Stimulated activated naive B cell treated with anti-CD40 and anti-IgM and Interleukin-4, amounts not matched to agents 10 μg/mL and 1 μg/mL and 100 μg/mL, for 72 hours (primary cell): Measurements from ENCODE around the gene IMMT.
A peak's percentile ranks its signal among the peaks of the same experiment; 100 is the strongest.

Experiments
- ATAC-seq, 2 donors: fragments of 150-1000 bp; cut with Tn5 transposase; replicated peaks; 2 replicates each; pipeline ENCODE4 v1.10.0; 2021; ENCODE audit warnings: moderate library complexity in 1 of 2
- DNase-seq: peaks from one replicate; pipeline ENCODE4 v3.0.0; 2021
- H3K27ac Mint-ChIP-seq: one replicate; pipeline ENCODE4 v1.8.0; 2022; ENCODE audit warnings: mild to moderate bottlenecking, mixed read lengths
- H3K27me3 Mint-ChIP-seq, 2 donors: one replicate each; pipeline ENCODE4 v1.8.0; 2022; ENCODE audit warnings: mixed read lengths in 2 of 2
- H3K36me3 Mint-ChIP-seq, 2 donors: one replicate each; pipeline ENCODE4 v1.8.0; 2022; ENCODE audit warnings: mixed read lengths in 2 of 2, mild to moderate bottlenecking in 1 of 2
- H3K4me1 Mint-ChIP-seq, 2 donors: one replicate each; pipeline ENCODE4 v1.8.0; 2022; ENCODE audit warnings: mixed read lengths in 2 of 2, mild to moderate bottlenecking in 1 of 2
- H3K4me3 Mint-ChIP-seq, 2 donors: one replicate each; pipeline ENCODE4 v1.8.0; 2022; ENCODE audit warnings: mild to moderate bottlenecking in 2 of 2, mixed read lengths in 2 of 2, moderate library complexity in 1 of 2
- H3K9me3 Mint-ChIP-seq, 2 donors: one replicate each; pipeline ENCODE4 v1.8.0; 2022; ENCODE audit warnings: mixed read lengths in 2 of 2, mild to moderate bottlenecking in 1 of 2

IMMT gene

GRCh38 chr2:86134709-86135108 lies 60.6 kb downstream of the IMMT start:
- H3K36me3 Mint-ChIP-seq: peaks cover 45 to 68% of the 10 kb centered on the region in 2 donors
- DNase-seq (no peak), ATAC-seq (no peak)
- no peak overlapping the region for H3K4me3 Mint-ChIP-seq
- peaks cover 0 to 3% of the 10 kb centered on the region in 2 donors for H3K4me1 Mint-ChIP-seq
- H3K27me3 Mint-ChIP-seq: no peaks in the 10 kb centered on the region
- no peaks in the 10 kb centered on the region for H3K9me3 Mint-ChIP-seq
- peak overlapping the region; percentile 20 for H3K27ac Mint-ChIP-seq

GRCh38 chr2:86124683-86125082 lies 70.6 kb downstream of the IMMT start:
- no peaks in the 10 kb centered on the region for H3K9me3 Mint-ChIP-seq
- no peak for ATAC-seq
- peaks cover 21 to 46% of the 10 kb centered on the region in 2 donors for H3K36me3 Mint-ChIP-seq
- peaks cover 4 to 6% of the 10 kb centered on the region in 2 donors for H3K4me1 Mint-ChIP-seq
- H3K4me3 Mint-ChIP-seq: no peak overlapping the region
- no peak overlapping the region for H3K27ac Mint-ChIP-seq
- no peak for DNase-seq
- no peaks in the 10 kb centered on the region for H3K27me3 Mint-ChIP-seq

GRCh38 chr2:86123328-86123925 lies 71.8 kb downstream of the IMMT start:
- Mint-ChIP-seq H3K9me3 (no peaks in the 10 kb centered on the region), H3K27me3 (no peaks in the 10 kb centered on the region), H3K4me3 (no peak overlapping the region), H3K4me1 (no peaks in the 10 kb centered on the region), H3K36me3 (peaks cover 24 to 45% of the 10 kb centered on the region in 2 donors), H3K27ac (no peak overlapping the region)
- DNase-seq (no peak), ATAC-seq (no peak)

- Mint-ChIP-seq H3K36me3 (peaks cover 35 to 52% of the 10 kb centered on the region in 2 donors), H3K27me3 (no peaks in the 10 kb centered on the region), H3K9me3 (no peaks in the 10 kb centered on the region), H3K27ac (no peak overlapping the region), H3K4me1 (no peaks in the 10 kb centered on the region), H3K4me3 (no peak overlapping the region)
- DNase-seq (no peak), ATAC-seq (no peak)
Measured at GRCh38 chr2:86118130-86118529, 77.1 kb downstream of the IMMT start.

GRCh38 chr2:86107031-86107430 lies 88.2 kb downstream of the IMMT start:
- DNase-seq: no peak
- Mint-ChIP-seq H3K4me1 (peaks cover 28 to 39% of the 10 kb centered on the region in 2 donors), H3K36me3 (peaks cover 33 to 40% of the 10 kb centered on the region in 2 donors), H3K4me3 (peak overlapping the region; percentile 94 to 96), H3K9me3 (no peaks in the 10 kb centered on the region), H3K27ac (peak overlapping the region; percentile 86), H3K27me3 (no peaks in the 10 kb centered on the region)
- ATAC-seq: no peak

- ATAC-seq (peak; percentile 93 to 94), DNase-seq (peak; percentile 90)
- H3K4me3 Mint-ChIP-seq: peak within 1 kb of the TSS; percentile 94 to 96
- H3K36me3 Mint-ChIP-seq: peaks cover 36 to 44% of the 10 kb centered on the region in 2 donors
- H3K27ac Mint-ChIP-seq: peak within 1 kb of the TSS; percentile 100
- peaks cover 31 to 45% of the 10 kb centered on the region in 2 donors for H3K4me1 Mint-ChIP-seq
- no peaks in the 10 kb centered on the region for H3K9me3 Mint-ChIP-seq
- no peaks in the 10 kb centered on the region for H3K27me3 Mint-ChIP-seq
Measured at GRCh38 chr2:86105969-86106945, 89.0 kb downstream of the IMMT start, which contains the start of gene PTCD3. TSS of gene PTCD3 (plus strand) at chr2:86106235. CDS start at chr2:86106248, 13 bp downstream.

GRCh38 chr2:86105252-86105968 lies 89.9 kb downstream of the IMMT start, which contains the start of gene POLR1A:
TSS of gene POLR1A (minus strand) at chr2:86105886. CDS start at chr2:86105776, 110 bp downstream.
- H3K36me3 Mint-ChIP-seq: peaks cover 33 to 39% of the 10 kb centered on the region in 2 donors

GRCh38 chr2:86102157-86102556 lies 93.1 kb downstream of the IMMT start:
- Mint-ChIP-seq H3K27ac (peak overlapping the region; percentile 56), H3K4me1 (peaks cover 30 to 46% of the 10 kb centered on the region in 2 donors), H3K27me3 (no peaks in the 10 kb centered on the region), H3K9me3 (no peaks in the 10 kb centered on the region), H3K4me3 (no peak overlapping the region), H3K36me3 (peaks cover 39 to 46% of the 10 kb centered on the region in 2 donors)
- DNase-seq (no peak), ATAC-seq (no peak)

More at GRCh38 chr2:86105252-86105968, 89.9 kb downstream of the IMMT start, which contains the start of gene POLR1A:
- Mint-ChIP-seq H3K9me3 (no peaks in the 10 kb centered on the region), H3K27ac (peak within 1 kb of the TSS; percentile 100), H3K4me1 (peaks cover 29 to 45% of the 10 kb centered on the region in 2 donors), H3K4me3 (peak within 1 kb of the TSS; percentile 94 to 96), H3K27me3 (no peaks in the 10 kb centered on the region)
- ATAC-seq (peak; percentile 83 to 86), DNase-seq (peak; percentile 78)

- H3K4me1 Mint-ChIP-seq: peaks cover 15 to 28% of the 10 kb centered on the region in 2 donors
- H3K36me3 Mint-ChIP-seq: peaks cover 46 to 65% of the 10 kb centered on the region in 2 donors
- H3K4me3 Mint-ChIP-seq: no peak overlapping the region
- H3K27ac Mint-ChIP-seq: no peak overlapping the region
- ATAC-seq (no peak), DNase-seq (no peak)
- no peaks in the 10 kb centered on the region for H3K9me3 Mint-ChIP-seq
- no peaks in the 10 kb centered on the region for H3K27me3 Mint-ChIP-seq
Measured at GRCh38 chr2:86097913-86098312, 97.3 kb downstream of the IMMT start.

- Mint-ChIP-seq H3K4me1 (peaks cover 10 to 22% of the 10 kb centered on the region in 2 donors), H3K9me3 (no peaks in the 10 kb centered on the region), H3K36me3 (peaks cover 40 to 60% of the 10 kb centered on the region in 2 donors), H3K4me3 (no peak overlapping the region), H3K27ac (no peak overlapping the region), H3K27me3 (no peaks in the 10 kb centered on the region)
- DNase-seq (no peak), ATAC-seq (no peak)
Measured at GRCh38 chr2:86097114-86097896, 98.0 kb downstream of the IMMT start.

GRCh38 chr2:86094229-86094628 lies 101.0 kb downstream of the IMMT start:
- H3K4me3 Mint-ChIP-seq: no peak overlapping the region
- H3K27me3 Mint-ChIP-seq: no peaks in the 10 kb centered on the region
- ATAC-seq (no peak), DNase-seq (no peak)
- H3K36me3 Mint-ChIP-seq: peaks cover 42 to 62% of the 10 kb centered on the region in 2 donors
- H3K27ac Mint-ChIP-seq: no peak overlapping the region
- H3K4me1 Mint-ChIP-seq: peaks cover 6 to 14% of the 10 kb centered on the region in 2 donors
- H3K9me3 Mint-ChIP-seq: no peaks in the 10 kb centered on the region
